ENCODE results near the gene SELL. TPM values are rescaled to one million over a fixed set of nuclear protein-coding genes. Genes with fewer than 3 reads are reported as not detected.
"Not testable (repeated sequence)": the region's sequence is repeated elsewhere in the genome, so short reads cannot be mapped to it uniquely, and the experiment has no call there.

SELL gene
- total RNA-seq, result 10 to 100 TPM in 1 of 2 donors, 1 to 10 TPM in 1; 5.5 to 11.6 TPM
- long read RNA-seq, donor 1, partial matches to known transcripts, result 1 of 3 reads
- long read RNA-seq, donor 1, other reads (novel, unspliced or antisense), result 0 of 3 reads
- long read RNA-seq, donor 2, partial matches to known transcripts, result 1 of 4 reads
- long read RNA-seq, donor 2, other reads (novel, unspliced or antisense), result 1 of 4 reads

- intact Hi-C loops (cut with DNase I), result loop anchor here in 1 of 2 donors (5.0 kb wide), 1 partner anchor 869 kb away; no protein-coding TSS in a partner anchor
- DNase-seq (ENCODE audit: low spot score), result no peak
These were observed at the start of gene SELL for GRCh38 chr1:169711469-169712308. SELL (minus strand) TSS chr1:169711620; CDS start chr1:169711498, 122 bp downstream.

- intact Hi-C loops (cut with DNase I), result no loop called here
- no peak for DNase-seq (ENCODE audit: low spot score)
These were observed 47.6 kb upstream of the SELL start for GRCh38 chr1:169759038-169759437.

GRCh38 chr1:169753549-169753948 lies 42.1 kb upstream of the SELL start:
- intact Hi-C loops (cut with DNase I), result no loop called here

GRCh38 chr1:169750041-169750440 lies 38.6 kb upstream of the SELL start:
- intact Hi-C loops (cut with DNase I), result no loop called here
- no peak for DNase-seq (ENCODE audit: low spot score)

More at GRCh38 chr1:169753549-169753948, 42.1 kb upstream of the SELL start:
- DNase-seq (ENCODE audit: low spot score), result no peak

- intact Hi-C loops (cut with DNase I), result no loop called here
- no peak for DNase-seq (ENCODE audit: low spot score)
These were observed 35.1 kb upstream of the SELL start for GRCh38 chr1:169746550-169746949.

GRCh38 chr1:169745015-169745861 lies 33.8 kb upstream of the SELL start:
- DNase-seq (ENCODE audit: low spot score), result no peak
- intact Hi-C loops (cut with DNase I), result no loop called here

GRCh38 chr1:169741666-169742394 lies 30.4 kb upstream of the SELL start:
- intact Hi-C loops (cut with DNase I), result no loop called here
- DNase-seq (ENCODE audit: low spot score), result no peak

GRCh38 chr1:169739980-169740379 lies 28.6 kb upstream of the SELL start:
- intact Hi-C loops (cut with DNase I), result no loop called here
- DNase-seq (ENCODE audit: low spot score), result no peak

- no peak for DNase-seq (ENCODE audit: low spot score)
- intact Hi-C loops (cut with DNase I), result no loop called here
These were observed 22.5 kb upstream of the SELL start, which contains the start of gene SELE for GRCh38 chr1:169733924-169734323. SELE (minus strand) TSS chr1:169734079; CDS start chr1:169733612, 467 bp downstream.

GRCh38 chr1:169731446-169731845 lies 20.0 kb upstream of the SELL start:
- intact Hi-C loops (cut with DNase I), result no loop called here
- no peak for DNase-seq (ENCODE audit: low spot score)

- DNase-seq (ENCODE audit: low spot score), result no peak
- intact Hi-C loops (cut with DNase I), result no loop called here
These were observed 18.6 kb upstream of the SELL start for GRCh38 chr1:169729991-169730390.

- intact Hi-C loops (cut with DNase I), result no loop called here
- DNase-seq (ENCODE audit: low spot score), result no peak
These were observed 15.9 kb upstream of the SELL start for GRCh38 chr1:169727307-169727706.

- intact Hi-C loops (cut with DNase I), result no loop called here
- no peak for DNase-seq (ENCODE audit: low spot score)
These were observed 15.4 kb upstream of the SELL start for GRCh38 chr1:169726851-169727250.

- no peak for DNase-seq (ENCODE audit: low spot score)
- intact Hi-C loops (cut with DNase I), result no loop called here
These were observed 14.5 kb upstream of the SELL start for GRCh38 chr1:169725930-169726329.

GRCh38 chr1:169724168-169724567 lies 12.7 kb upstream of the SELL start:
- intact Hi-C loops (cut with DNase I), result no loop called here
- no peak for DNase-seq (ENCODE audit: low spot score)

- DNase-seq (ENCODE audit: low spot score), result no peak
These were observed 12.3 kb upstream of the SELL start for GRCh38 chr1:169723763-169724162.

GRCh38 chr1:169722779-169723178 lies 11.4 kb upstream of the SELL start:
- DNase-seq (ENCODE audit: low spot score), result no peak
- intact Hi-C loops (cut with DNase I), result no loop called here

More at GRCh38 chr1:169723763-169724162, 12.3 kb upstream of the SELL start:
- intact Hi-C loops (cut with DNase I), result no loop called here

GRCh38 chr1:169715100-169715499 lies 3.7 kb upstream of the SELL start:
- DNase-seq (ENCODE audit: low spot score); intact Hi-C loops (cut with DNase I): not testable (repeated sequence)

GRCh38 chr1:169713090-169713489 lies 1.7 kb upstream of the SELL start:
- intact Hi-C loops (cut with DNase I), result loop anchor here in 1 of 2 donors (5.0 kb wide), 1 partner anchor 871 kb away; no protein-coding TSS in a partner anchor
- not testable (repeated sequence) for DNase-seq (ENCODE audit: low spot score)
